Astrocyte of the spinal cord (primary cell): ENCODE results near the gene ULK4.
A peak's percentile ranks its signal among the peaks of the same experiment; 100 is the strongest.

Source experiments
- DNase-seq: peaks from one replicate; pipeline ENCODE4 v3.0.0; 2011; ENCODE audit warnings: low read depth, low spot score
- H3K4me3 ChIP-seq: 2 replicates; pipeline ENCODE4 v1.5.1; 2011; ENCODE audit warnings: low read depth, mild to moderate bottlenecking, low read length, moderate library complexity
- in situ Hi-C: cut with HindIII; loops from 2 replicates; pipeline ENCODE4 v1.10.0; 2017; ENCODE audit warnings: low sequenced_read_pairs
- TF ChIP-seq, protein P1 (sequence below): IDR thresholded peaks from 2 replicates; pipeline ENCODE4 v1.5.1; 2012; ENCODE audit warnings: low read depth, mild to moderate bottlenecking, low read length, inconsistent platforms

ULK4 gene

DNA sequence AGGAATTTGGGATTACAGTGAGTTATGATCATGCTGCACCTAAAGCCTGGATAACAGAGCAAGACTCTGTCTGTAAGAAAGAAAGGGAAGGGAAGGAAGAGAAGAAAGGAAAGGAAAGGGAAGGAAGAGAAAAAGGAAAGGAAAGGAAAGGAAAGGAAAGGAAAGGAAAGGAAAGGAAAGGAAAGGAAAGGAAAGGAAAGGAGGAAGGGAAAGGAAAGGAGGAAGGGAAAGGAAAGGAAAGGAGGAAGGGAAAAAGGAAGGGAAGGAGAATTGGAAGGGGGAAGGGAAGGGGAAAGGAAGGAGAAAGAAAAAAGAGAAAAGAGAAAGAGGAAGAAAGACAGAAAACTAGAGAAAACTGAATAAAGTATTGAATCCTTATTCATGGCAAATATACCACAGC is 359.8 kb downstream of the ULK4 start:
- DNase-seq = no peak
- in situ Hi-C loops = no loop called here
- TF ChIP-seq, protein P1, sequence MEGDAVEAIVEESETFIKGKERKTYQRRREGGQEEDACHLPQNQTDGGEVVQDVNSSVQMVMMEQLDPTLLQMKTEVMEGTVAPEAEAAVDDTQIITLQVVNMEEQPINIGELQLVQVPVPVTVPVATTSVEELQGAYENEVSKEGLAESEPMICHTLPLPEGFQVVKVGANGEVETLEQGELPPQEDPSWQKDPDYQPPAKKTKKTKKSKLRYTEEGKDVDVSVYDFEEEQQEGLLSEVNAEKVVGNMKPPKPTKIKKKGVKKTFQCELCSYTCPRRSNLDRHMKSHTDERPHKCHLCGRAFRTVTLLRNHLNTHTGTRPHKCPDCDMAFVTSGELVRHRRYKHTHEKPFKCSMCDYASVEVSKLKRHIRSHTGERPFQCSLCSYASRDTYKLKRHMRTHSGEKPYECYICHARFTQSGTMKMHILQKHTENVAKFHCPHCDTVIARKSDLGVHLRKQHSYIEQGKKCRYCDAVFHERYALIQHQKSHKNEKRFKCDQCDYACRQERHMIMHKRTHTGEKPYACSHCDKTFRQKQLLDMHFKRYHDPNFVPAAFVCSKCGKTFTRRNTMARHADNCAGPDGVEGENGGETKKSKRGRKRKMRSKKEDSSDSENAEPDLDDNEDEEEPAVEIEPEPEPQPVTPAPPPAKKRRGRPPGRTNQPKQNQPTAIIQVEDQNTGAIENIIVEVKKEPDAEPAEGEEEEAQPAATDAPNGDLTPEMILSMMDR = no peak
- no peak overlapping the region for H3K4me3 ChIP-seq

DNA sequence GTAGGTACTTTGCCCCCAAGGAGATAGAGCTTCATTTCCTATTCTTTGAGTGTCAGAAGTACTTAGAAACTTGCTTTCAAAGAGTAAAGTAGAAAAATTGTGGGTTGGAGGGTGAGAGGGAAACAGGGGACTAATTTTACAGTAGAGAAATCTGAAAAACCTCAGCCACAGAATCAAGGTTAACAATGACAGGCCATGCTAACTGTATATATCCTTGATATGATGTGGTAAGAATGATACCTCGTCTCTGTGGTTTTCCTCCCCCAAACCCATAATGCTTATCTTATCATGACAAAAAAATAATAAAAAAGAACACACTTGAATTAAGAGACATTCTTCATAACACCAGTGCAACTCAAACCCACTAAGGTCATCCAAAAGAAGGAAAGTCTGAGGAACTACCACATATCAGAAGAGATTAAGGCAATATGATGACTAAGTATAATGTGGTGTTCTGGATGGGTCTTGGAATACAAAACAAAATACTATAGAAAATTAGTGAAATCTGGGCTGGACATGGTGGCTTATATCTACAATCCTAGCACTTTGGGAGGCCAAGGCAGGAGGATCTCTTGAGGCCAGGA is 360.4 kb downstream of the ULK4 start:
- in situ Hi-C loops = no loop called here
- TF ChIP-seq, protein P1 = no peak
- no peak overlapping the region for H3K4me3 ChIP-seq
- no peak for DNase-seq

DNA sequence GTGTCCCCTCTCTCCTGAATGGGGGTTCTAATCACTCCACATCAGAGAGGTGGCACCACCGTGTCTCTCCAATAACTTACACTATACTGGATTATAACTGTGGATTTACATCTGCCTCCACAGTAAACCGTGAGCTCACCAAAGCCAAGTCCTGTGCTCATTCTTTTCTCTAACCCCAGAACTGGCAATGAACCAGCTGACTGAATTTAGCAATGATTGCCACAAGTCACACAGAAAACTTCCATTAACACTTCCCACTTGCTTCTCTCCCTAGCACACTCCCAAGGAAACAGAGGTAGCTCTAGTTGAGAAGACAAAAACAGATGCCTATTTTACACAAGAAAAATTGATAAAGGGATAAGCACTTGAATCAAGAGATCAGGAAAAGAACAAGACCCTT is 361.3 kb downstream of the ULK4 start:
- TF ChIP-seq, protein P1 = no peak
- peak; percentile 49 for DNase-seq
- H3K4me3 ChIP-seq = no peak overlapping the region
- in situ Hi-C loops = no loop called here

DNA sequence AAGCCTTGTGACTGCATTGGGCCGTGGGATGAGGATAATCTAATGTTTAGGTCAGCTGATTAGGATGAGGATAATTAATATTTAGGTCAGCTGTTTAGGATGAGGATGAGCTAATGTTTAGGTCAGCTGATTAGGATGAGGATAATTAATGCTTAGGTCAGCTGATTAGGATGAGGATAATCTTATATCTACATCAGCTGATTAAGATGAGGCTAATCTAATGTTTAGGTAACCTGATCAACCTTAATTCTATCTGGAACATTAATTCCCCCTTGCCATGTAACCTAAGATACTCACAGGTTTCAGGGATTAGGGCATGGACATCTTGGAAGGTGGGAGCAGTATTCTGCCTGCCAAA is 362.8 kb downstream of the ULK4 start:
- no peak for DNase-seq
- no peak overlapping the region for H3K4me3 ChIP-seq
- in situ Hi-C loops = no loop called here
- TF ChIP-seq, protein P1 = no peak

DNA sequence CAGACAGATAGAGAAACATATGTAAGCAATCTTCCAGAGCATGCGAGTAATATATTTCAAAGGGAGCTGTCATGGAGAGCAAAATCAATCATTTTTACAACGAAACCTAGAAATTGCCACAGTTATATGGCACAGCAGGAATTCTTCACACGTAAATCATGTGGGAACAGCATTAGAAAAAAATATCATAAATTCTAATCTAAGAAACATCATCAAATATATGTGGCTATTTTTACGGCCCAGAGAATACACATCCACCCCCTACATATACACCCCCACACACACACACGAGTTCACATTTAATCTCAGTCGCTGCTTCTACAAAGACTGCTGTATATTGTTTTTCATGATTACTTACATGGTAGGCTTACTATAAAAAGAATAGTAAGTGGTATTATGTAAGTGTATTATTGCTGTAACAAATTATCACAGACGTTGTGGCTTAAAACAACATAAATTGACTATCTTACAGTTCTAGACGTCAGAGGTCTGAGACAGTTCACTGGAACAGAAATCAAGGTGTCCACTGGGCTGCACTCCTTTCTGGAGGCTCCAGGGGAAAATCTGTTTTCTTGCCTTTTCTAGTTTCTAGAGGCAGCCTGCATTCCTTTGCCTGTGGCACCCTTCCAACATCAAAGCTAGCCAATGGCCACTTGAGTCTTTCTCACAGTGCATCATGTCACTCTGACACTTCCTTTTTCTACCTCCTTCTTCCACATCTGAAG is 363.3 kb downstream of the ULK4 start:
- no peak overlapping the region for H3K4me3 ChIP-seq
- TF ChIP-seq, protein P1 = no peak
- in situ Hi-C loops = no loop called here
- peak; percentile 34 for DNase-seq

DNA sequence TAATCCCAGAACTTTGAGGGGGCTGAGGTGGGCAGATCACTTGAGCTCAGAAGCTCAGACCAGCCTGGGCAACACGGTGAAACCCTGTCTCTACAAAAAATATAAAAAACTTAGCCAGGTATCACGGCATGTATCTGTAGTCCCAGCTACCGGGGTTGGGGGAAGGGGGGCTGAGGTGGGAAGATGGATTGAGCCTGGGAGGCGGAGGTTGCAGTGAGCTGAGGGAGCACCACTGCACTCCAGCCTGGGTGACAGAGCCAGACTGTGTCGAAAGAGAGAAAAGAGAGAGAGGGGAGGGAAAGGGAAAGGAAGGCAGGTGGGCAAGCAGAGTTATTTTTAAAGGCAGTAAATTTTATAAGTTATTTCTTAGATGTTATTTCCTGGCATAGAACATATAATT is 368.1 kb downstream of the ULK4 start:
- TF ChIP-seq, protein P1 = no peak
- in situ Hi-C loops = no loop called here
- H3K4me3 ChIP-seq = no peak overlapping the region
- DNase-seq = no peak
